T47D (cell line): ENCODE measurements around the gene HOMER2.
A peak's percentile ranks its signal among the peaks of the same experiment; 100 is the strongest.

Source experiments
- DNase-seq, 2 experiments: peaks; one replicate each; pipeline versions ENCODE4 v3.0.0 to v3.0.0-alpha.2; 2011 to 2012; ENCODE audit warnings: low read depth in 1 of 2, low spot score in 1 of 2
- JUND ChIP-seq: IDR thresholded peaks from 2 replicates; pipeline ENCODE4 v1.6.1; 2012; ENCODE audit warnings: low read depth
- in situ Hi-C: cut with HindIII; loops from 2 replicates; pipeline ENCODE4 v1.10.0; 2016; ENCODE audit warnings: low sequenced_read_pairs, low pct_unique_long_range_greater_than_20kb

HOMER2 gene

DNA sequence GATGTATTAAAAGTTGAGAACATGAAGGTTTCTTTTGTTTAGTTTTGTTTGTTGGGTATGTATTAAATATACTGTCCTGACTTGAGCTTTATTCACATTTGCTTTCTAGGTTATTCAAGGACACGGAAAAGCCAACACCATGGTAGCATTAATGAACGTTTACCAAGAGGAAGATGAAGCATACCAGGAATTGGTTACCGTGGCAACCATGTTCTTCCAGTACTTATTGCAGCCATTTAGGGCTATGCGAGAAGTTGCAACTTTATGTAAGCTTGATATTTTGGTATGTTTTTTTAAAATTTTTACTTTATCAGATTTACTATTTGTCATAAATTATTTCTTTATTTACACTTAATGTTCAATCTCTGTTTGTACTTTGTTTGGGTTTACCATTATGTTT, 139.5 kb downstream of the HOMER2 start:
- TF ChIP-seq JUND: no peak
- in situ Hi-C loops: no loop called here
- DNase-seq: no peak

DNA sequence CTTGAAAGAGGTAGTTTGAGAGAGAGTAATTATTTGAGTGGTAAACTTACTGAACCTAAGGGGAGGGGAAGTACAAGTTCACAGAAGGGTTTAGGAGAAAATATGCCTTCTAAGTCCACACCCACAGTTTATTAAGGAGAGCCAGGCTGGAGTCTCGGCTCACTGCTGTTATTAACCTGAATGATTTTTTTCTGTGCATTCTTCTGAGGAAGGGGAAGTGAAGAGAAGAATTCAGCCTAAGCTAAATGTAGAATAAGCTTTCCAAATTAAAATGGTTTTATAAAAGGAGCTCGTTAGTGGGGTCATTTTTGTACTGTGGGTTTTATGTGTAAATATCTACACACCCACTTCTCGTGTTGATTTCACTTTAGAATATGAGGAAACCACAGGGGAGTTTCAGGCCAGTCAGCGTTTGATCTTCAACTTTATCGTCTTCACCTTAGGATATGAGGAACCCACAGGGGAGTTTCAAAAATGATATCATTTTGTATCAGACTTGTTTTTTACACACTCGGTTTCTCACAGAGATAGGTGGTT, 141.6 kb downstream of the HOMER2 start:
- in situ Hi-C loops: no loop called here
- TF ChIP-seq JUND: no peak
- DNase-seq: no peak

DNA sequence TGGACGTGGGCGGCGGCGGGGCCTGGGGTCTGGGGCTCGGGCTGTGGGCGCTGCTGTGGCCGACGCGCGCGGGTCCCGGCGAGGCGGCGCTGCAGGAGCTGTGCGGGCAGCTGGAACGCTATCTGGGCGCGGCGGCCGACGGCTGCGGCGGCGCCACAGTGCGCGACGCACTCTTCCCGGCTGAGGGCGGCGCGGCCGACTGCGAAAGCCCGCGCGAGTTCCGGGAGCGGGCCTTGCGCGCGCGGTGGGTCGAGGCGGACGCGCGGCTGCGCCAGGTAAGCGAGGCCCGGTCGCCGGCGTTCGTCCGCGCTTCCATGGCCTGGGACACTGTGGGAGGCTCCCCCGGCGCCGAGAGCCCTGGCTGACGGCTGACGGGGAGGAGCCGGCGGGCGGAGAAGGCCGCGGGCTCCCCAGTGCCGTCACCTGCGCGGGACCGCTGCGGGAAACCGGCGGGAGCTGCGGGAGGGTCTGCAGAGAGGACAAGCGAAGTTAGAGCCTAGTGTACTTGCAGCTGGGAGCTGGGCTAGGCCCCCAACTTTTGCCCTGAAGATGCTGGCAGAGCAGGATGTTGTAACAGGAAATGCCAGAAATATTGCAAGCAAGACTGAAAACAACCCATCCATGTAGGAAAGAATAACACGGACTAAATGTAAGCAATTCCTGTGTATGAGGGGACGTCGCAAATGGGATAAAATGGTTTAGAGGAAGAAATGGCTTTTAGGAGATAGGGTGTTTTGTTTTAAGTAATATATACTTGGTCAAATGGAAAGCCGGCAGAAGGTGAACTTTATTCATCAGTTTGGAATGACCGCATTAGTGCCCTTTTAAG, 142.2 kb downstream of the HOMER2 start:
- no peak for TF ChIP-seq JUND
- in situ Hi-C loops: no loop called here
- DNase-seq: peak; percentile 7 to 68

DNA sequence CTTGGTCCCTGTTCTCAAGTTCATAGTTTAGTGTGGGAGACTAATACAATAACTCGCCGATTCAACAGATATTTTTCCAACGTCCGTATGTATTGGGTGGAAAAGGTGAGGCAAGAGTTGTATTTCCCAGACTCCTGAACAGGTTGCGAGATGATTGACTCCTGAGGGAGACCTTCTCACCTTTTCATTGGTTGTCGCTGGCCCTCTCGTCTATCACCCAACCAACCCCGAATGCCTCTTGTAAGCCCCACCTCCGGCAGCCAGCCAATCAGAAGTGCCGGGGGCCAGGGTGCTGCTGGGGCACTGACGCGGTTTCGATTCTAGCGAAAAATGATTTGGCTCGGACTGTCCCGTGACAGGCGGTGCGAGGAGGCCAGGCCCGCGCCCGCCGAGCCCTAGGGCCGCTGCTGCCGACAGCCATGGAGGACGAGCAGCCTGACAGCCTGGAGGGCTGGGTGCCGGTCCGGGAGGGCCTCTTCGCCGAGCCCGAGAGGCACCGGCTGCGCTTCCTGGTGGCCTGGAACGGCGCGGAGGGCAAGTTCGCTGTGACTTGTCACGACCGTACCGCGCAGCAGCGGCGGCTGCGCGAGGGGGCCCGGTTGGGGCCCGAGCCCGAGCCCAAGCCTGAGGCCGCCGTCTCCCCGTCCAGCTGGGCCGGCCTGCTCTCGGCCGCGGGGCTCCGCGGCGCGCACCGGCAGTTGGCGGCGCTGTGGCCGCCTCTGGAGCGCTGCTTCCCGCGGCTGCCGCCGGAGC, 143.0 kb downstream of the HOMER2 start, which contains the start of gene WHAMM:
Gene WHAMM (plus strand): TSS at position 321 of the 753 bp plus-strand sequence. CDS start 99 bp downstream, at position 420.
- TF ChIP-seq JUND: no peak
- peak; percentile 93 to 99 for DNase-seq
- in situ Hi-C loops: no loop called here

DNA sequence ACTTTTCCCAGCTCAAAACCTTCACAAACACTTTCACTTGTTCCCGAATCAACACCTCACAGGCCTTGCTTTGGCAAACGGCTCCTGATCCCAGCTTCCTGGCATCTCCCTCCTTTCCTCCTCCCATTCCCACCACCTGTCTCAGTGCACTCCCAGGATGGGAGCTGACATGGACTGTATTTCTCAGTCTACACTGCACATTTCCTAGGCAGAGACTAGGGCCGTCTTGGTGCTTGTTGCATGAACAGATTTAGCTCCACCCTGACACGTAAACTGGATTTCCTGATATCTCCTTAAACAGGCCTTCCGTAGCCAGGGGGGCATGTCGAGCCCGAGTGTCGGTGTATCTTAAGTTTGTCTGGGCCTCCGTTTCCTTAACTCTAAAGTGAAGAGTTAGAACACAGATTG, 143.9 kb downstream of the HOMER2 start:
- no peak for DNase-seq
- in situ Hi-C loops: no loop called here
- no peak for TF ChIP-seq JUND

DNA sequence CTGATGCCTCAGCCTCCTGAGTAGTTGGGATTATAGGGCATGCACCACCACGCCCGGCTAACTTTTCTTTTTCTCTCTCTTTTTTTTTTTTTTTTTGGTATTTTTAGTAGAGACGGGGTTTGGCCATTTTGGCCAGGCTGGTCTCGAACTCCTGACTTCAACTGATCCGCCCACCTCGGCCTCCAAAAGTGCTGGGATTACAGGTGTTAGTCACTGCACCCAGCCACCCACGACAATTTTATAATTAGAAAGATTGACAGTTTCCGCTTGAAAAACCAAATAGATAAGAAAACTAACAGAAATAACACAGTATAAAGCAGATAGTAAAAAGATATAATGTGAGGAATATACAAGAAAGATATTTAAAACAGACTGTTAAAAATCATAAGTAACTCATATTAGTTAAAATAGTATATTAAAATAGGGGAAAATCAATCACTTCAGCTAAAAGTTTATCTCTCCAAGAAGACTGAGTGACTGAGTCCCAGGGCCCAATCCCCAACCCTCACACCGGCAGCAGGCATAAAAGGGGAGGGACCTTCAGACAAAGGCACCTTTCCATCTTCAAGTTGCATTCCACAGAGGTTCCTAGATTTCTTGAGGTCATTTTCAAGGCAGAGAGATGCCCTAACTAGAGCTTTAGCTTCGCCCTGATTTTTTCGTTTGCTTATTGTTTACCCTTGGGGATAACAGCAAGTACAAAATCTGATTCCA, 144.4 kb downstream of the HOMER2 start:
- in situ Hi-C loops: no loop called here
- TF ChIP-seq JUND: no peak
- DNase-seq: no peak

DNA sequence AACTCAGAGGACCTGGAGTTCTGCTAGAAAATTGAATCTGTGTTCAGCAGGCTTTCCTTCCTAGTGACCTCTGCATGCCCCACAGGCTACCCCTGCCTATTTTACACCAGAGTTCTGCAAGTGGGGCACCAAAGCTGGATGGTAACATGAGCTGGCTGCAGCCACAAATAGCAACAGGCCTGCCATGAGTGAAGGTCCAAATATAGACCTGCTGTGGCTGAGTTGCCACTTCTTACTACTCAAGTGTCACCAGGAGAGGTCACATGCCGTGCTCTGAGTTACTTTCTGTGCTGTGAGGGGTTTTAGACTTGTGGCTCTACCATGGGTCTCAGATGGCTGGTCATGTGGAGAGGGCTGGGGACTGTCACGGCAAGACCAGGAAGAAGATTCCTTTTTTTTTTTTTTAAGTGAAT, 146.5 kb downstream of the HOMER2 start, which contains the start of gene FSD2:
Gene FSD2 (minus strand): TSS at position 76 of the 413 bp plus-strand sequence. CDS start 18,679 bp downstream, outside the sequence.
- TF ChIP-seq JUND: no peak
- DNase-seq: no peak
- in situ Hi-C loops: no loop called here

DNA sequence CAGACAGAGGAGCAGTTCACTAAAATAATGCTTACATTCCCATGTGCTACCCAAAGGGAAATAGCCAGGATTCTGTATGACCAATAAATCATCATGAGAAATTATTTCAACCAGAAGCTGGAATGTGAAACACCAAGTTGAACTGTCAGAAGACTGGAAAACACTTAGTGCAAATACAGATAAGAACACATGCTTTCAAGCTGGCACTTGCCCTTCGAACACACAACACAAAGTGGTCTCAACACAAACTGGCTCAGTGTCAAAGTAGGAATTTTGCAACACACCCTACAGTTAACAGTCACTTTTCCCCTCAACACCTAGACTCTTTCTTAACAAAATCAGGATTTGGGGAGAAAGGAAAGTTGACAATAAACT, 148.0 kb downstream of the HOMER2 start:
- no peak for TF ChIP-seq JUND
- in situ Hi-C loops: no loop called here
- no peak for DNase-seq

DNA sequence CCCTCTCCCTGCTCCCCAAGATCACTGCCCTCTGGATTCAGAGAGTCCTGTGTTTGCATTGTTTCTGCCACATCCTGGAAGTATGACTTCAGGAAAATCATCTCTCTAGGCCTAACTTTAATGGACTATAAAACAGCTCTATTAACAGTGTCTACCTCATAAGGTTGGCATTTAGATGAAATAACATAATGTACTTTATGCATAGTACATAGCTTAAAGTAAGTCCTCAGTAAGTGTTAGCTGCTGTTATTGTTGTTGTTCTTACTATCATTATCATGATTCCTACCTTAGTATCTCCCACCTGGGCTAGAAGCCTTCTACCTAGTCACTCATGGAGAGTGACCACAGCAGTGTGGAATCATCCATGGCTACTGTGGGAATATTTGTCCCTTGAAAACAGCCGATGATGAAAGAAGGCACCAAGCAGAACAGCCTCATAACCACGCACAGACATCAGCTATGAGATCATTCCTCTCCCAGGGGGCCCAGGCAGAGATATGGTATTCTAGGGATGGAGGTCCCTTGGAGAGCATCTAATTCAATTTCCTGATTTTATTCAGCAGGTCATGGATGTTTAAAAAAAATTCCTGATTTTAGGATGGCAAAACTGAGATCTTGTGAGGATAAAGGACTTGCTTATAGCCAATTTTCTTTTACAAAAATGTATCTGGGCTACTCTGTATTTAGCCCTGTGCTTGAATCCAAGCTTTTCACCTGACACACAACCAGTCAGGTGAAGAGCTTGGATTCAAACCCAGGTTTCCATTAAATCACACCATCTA, 148.5 kb downstream of the HOMER2 start:
- no peak for TF ChIP-seq JUND
- in situ Hi-C loops: no loop called here
- DNase-seq: no peak

DNA sequence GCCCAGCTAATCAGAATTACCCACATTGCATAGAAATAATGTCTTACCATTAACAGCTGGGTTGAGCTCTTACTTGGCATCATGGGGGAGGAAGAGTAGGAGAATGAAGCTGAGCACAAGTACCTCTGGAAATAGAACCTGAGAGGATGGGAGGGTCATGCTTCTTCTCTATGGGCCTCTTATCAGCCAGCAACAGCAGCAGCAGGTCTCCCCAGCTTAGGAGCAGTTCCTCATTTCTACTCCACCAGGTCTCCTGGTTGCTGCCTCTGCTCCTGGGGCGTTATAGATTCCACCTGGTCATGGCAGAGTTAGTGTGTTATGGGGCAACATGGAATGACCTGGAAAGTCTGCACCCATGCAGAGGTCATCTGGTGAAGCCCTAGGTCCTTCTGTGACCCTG, 150.0 kb downstream of the HOMER2 start:
- no peak for DNase-seq
- in situ Hi-C loops: no loop called here
- TF ChIP-seq JUND: no peak

DNA sequence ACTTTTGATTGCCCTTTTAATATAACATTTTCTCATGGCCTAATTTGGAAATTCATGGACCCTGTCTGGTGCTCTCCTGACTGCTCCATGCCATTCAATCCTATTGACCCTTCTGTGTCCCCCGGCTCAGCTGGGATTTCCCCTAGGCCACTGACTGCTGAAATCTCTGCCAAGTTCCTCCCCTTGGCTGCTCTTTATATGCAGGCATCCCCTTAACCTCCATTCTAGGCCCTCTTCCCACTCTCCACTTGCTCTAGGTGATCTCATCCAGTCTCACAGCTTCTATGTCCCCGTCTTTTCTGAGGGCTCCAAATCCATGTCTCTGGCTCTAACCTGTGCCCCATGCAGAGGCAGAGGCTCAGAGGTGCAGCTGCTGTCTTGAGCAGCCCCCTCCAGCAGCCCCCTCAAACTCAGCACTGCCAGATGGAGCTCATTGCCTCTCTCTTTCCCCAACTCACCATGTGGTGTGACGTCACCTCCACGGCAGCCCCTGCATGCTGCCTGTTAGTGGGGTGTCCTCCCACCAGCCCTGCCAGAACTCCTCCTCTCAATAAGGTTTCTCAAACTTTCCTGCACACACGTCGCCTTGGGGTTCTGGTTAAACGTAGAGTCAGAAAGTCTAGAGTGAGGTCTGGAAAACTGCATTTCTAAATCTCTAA, 153.2 kb downstream of the HOMER2 start:
- in situ Hi-C loops: no loop called here
- TF ChIP-seq JUND: no peak
- DNase-seq: no peak
